ENCODE measurements around the gene PYCARD.
A peak's percentile ranks its signal among the peaks of the same experiment; 100 is the strongest.
"Not testable (repeated sequence)": the region's sequence is repeated elsewhere in the genome, so short reads cannot be mapped to it uniquely, and the experiment has no call there.

PYCARD gene

GRCh38 chr16:31214708-31215286 lies 12.2 kb upstream of the PYCARD start:
- no peak for DNase-seq

GRCh38 chr16:31213877-31214707 lies 11.5 kb upstream of the PYCARD start, which contains the start of gene TRIM72:
TSS of gene TRIM72 (plus strand) at chr16:31214119. CDS start at chr16:31214739, 620 bp downstream.
- DNase-seq: no peak

- no peak for DNase-seq
Measured at GRCh38 chr16:31213342-31213741, 10.8 kb upstream of the PYCARD start.

- DNase-seq: no peak
Measured at GRCh38 chr16:31206776-31207175, 4.2 kb upstream of the PYCARD start.

- DNase-seq: no peak
Measured at GRCh38 chr16:31204871-31205666, 2.5 kb upstream of the PYCARD start.

GRCh38 chr16:31201582-31202413 lies 762 bp downstream of the PYCARD start:
- peak; percentile 30 for DNase-seq

- DNase-seq: no peak
Measured at GRCh38 chr16:31200821-31201568, 1.6 kb downstream of the PYCARD start.

- not testable (repeated sequence) for DNase-seq
Measured at GRCh38 chr16:31200111-31200510, 2.4 kb downstream of the PYCARD start.

- DNase-seq: no peak
Measured at GRCh38 chr16:31199430-31200041, 3.0 kb downstream of the PYCARD start.

GRCh38 chr16:31198207-31198882 lies 4.2 kb downstream of the PYCARD start:
- no peak for DNase-seq

GRCh38 chr16:31196324-31197088 lies 6.1 kb downstream of the PYCARD start:
- no peak for DNase-seq

- DNase-seq: not testable (repeated sequence)
Measured at GRCh38 chr16:31195861-31196260, 6.7 kb downstream of the PYCARD start.

- DNase-seq: no peak
Measured at GRCh38 chr16:31194898-31195297, 7.7 kb downstream of the PYCARD start.

GRCh38 chr16:31193874-31194273 lies 8.7 kb downstream of the PYCARD start:
- DNase-seq: no peak

GRCh38 chr16:31192856-31193642 lies 9.5 kb downstream of the PYCARD start:
- DNase-seq: no peak

- no peak for DNase-seq
Measured at GRCh38 chr16:31191697-31192428, 10.7 kb downstream of the PYCARD start.

- no peak for DNase-seq
Measured at GRCh38 chr16:31190818-31191444, 11.6 kb downstream of the PYCARD start.

- DNase-seq: no peak
Measured at GRCh38 chr16:31190061-31190460, 12.5 kb downstream of the PYCARD start.

Measured in T-helper 9 cell (primary cell).